HG02981 (cell line): ENCODE measurements around the gene WWTR1.

Experiments
- ATAC-seq: cut with Tn5 transposase; IDR thresholded peaks from one replicate; pipeline ENCODE4 v1.9.1; 2021; ENCODE audit warnings: mild to moderate bottlenecking, moderate library complexity; ENCODE audit not compliant: unreplicated experiment

The WWTR1 gene

GRCh38 chr3:149571381-149571780 is 86.4 kb downstream of the WWTR1 start:
- ATAC-seq = no peak

GRCh38 chr3:149570016-149570415 is 87.8 kb downstream of the WWTR1 start:
- ATAC-seq = no peak

GRCh38 chr3:149567381-149567780 is 90.4 kb downstream of the WWTR1 start:
- no peak for ATAC-seq

- no peak for ATAC-seq
Measured at GRCh38 chr3:149566292-149566975, 91.4 kb downstream of the WWTR1 start.

- no peak for ATAC-seq
Measured at GRCh38 chr3:149564079-149564478, 93.7 kb downstream of the WWTR1 start.

- ATAC-seq = no peak
Measured at GRCh38 chr3:149563114-149563513, 94.7 kb downstream of the WWTR1 start.

GRCh38 chr3:149560617-149561016 is 97.2 kb downstream of the WWTR1 start:
- ATAC-seq = no peak

- ATAC-seq = no peak
Measured at GRCh38 chr3:149560001-149560400, 97.8 kb downstream of the WWTR1 start.

GRCh38 chr3:149559525-149559924 is 98.3 kb downstream of the WWTR1 start:
- no peak for ATAC-seq

- no peak for ATAC-seq
Measured at GRCh38 chr3:149555927-149556326, 101.9 kb downstream of the WWTR1 start.

GRCh38 chr3:149554826-149555225 is 103.0 kb downstream of the WWTR1 start:
- ATAC-seq = no peak

- ATAC-seq = no peak
Measured at GRCh38 chr3:149553781-149554451, 103.9 kb downstream of the WWTR1 start.

- no peak for ATAC-seq
Measured at GRCh38 chr3:149552700-149553099, 105.1 kb downstream of the WWTR1 start.

GRCh38 chr3:149551500-149551899 is 106.3 kb downstream of the WWTR1 start:
- ATAC-seq = no peak

- no peak for ATAC-seq
Measured at GRCh38 chr3:149548669-149549065, 109.2 kb downstream of the WWTR1 start.

GRCh38 chr3:149547954-149548668 is 109.7 kb downstream of the WWTR1 start:
- ATAC-seq = no peak

- no peak for ATAC-seq
Measured at GRCh38 chr3:149547413-149547812, 110.4 kb downstream of the WWTR1 start.

GRCh38 chr3:149545049-149545448 is 112.8 kb downstream of the WWTR1 start:
- ATAC-seq = no peak

- ATAC-seq = no peak
Measured at GRCh38 chr3:149542375-149543312, 115.2 kb downstream of the WWTR1 start.

GRCh38 chr3:149541091-149541491 is 116.7 kb downstream of the WWTR1 start:
- ATAC-seq = no peak

- ATAC-seq = no peak
Measured at GRCh38 chr3:149538371-149538770, 119.5 kb downstream of the WWTR1 start.
